Measurements from ENCODE around the gene TXNDC11. TPM values are rescaled to one million over a fixed set of nuclear protein-coding genes. Genes with fewer than 3 reads are reported as not detected.

The TXNDC11 gene
- polyA plus RNA-seq, 1 experiment = 45.1 TPM

DNA sequence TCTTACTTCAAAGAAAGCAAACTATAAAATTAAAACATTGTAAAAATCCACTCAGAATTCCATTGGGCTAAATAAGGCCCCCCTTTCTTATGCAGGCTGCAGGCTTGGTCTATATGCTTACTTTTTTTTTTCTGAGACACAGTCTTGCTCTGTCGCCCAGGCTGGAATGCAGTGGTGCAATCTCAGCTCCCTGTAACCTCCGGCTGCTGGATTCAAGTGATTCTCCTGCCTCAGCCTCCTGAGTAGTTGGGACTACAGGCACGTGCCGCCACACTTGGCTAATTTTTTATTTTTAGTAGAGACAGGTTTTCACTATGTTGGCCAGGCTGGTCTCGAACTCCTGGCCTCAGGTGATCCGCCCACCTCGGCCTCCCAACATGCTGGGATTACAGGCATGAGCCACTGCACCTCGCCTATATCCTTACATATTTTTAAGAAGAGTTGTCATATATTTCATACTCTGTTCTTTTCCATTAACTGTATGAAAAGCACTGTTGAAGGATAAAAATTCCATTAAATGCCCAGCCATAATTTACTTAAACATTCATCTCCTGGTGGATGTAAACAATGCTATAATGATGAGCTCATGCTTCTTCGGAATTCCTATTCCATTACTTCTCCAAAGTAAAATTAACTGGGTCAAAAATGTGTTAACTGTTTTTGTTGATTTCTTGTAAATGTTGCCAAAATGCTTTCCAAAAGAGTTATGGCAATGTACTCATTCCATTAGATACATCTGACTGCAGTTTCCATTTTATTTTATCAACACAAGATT, 56.6 kb downstream of the TXNDC11 start:
- Histone ChIP-seq H3K4me3 (ENCODE audit: low read depth, low read length) (no peak overlapping the region), H3K27me3 (ENCODE audit: control insufficient read depth, insufficient read depth, low read length) (no peaks in the 10 kb centered on the region), H3K36me3 (ENCODE audit: control insufficient read depth, insufficient read depth, low read length) (peaks cover 24% of the 10 kb centered on the region)
- no peak for DNase-seq (ENCODE audit: low read depth)
- CTCF ChIA-PET = interaction anchor here (0.6 to 1.1 kb wide), 2 partner anchors 290 to 495 kb away, joined by 3 read pairs; no protein-coding TSS in a partner anchor
- POLR2A ChIA-PET = interaction anchor here (0.6 kb wide), 1 partner anchor 21 kb away, joined by 4 read pairs; no protein-coding TSS in a partner anchor
- TF ChIP-seq, protein P1, sequence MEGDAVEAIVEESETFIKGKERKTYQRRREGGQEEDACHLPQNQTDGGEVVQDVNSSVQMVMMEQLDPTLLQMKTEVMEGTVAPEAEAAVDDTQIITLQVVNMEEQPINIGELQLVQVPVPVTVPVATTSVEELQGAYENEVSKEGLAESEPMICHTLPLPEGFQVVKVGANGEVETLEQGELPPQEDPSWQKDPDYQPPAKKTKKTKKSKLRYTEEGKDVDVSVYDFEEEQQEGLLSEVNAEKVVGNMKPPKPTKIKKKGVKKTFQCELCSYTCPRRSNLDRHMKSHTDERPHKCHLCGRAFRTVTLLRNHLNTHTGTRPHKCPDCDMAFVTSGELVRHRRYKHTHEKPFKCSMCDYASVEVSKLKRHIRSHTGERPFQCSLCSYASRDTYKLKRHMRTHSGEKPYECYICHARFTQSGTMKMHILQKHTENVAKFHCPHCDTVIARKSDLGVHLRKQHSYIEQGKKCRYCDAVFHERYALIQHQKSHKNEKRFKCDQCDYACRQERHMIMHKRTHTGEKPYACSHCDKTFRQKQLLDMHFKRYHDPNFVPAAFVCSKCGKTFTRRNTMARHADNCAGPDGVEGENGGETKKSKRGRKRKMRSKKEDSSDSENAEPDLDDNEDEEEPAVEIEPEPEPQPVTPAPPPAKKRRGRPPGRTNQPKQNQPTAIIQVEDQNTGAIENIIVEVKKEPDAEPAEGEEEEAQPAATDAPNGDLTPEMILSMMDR (IDR thresholded peaks at IDR 0.05; ENCODE audit: insufficient read depth, low read depth, low read length) = no peak

DNA sequence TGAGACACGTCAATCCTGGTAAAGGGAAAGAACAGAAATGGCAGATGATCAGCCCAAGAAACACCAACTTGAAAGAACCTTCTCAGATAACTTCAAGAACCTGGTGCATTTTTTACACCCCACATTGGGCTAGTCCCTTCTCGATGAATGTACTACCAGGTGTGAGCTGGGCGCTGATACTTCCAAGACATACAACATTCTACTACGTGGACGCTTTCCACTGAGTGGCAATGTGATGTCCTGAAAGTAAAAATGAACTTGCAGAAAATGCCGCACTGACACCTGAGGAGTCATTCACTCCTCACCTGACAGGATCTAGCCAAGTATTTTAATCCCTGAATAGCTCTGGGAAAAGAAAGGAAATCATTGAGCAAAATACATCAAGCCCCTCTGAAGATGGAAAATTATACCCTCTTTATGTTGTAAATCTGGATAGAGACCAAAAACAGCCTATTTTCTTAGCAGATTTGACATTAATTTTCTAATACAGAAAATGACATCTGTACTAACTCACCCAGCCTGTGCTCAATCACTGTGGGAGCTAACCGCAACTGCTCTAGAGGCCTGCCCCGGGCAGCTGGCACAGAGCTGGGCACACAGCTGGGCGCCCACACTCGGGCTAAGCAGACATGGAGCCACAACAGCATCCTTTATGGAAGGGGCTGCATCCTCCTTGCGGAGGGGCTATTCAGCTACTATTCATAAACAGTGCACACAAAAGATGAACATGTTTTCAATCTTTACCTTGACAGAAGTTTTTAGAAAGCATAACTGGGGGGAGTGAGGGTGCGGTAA, 58.2 kb downstream of the TXNDC11 start:
- ChIA-PET CTCF (interaction anchor here (0.7 to 2.2 kb wide), 3 partner anchors 11 to 30 kb away, joined by 3 to 6 read pairs (median 3); no protein-coding TSS in a partner anchor), POLR2A (no interaction called here)
- DNase-seq (ENCODE audit: low read depth) = no peak
- H3K27me3 ChIP-seq (ENCODE audit: control insufficient read depth, insufficient read depth, low read length) = no peaks in the 10 kb centered on the region
- TF ChIP-seq, protein P1 (IDR thresholded peaks at IDR 0.05; ENCODE audit: insufficient read depth, low read depth, low read length) = no peak
- peaks cover 23% of the 10 kb centered on the region for H3K36me3 ChIP-seq (ENCODE audit: control insufficient read depth, insufficient read depth, low read length)
- H3K4me3 ChIP-seq (ENCODE audit: low read depth, low read length) = no peak overlapping the region

DNA sequence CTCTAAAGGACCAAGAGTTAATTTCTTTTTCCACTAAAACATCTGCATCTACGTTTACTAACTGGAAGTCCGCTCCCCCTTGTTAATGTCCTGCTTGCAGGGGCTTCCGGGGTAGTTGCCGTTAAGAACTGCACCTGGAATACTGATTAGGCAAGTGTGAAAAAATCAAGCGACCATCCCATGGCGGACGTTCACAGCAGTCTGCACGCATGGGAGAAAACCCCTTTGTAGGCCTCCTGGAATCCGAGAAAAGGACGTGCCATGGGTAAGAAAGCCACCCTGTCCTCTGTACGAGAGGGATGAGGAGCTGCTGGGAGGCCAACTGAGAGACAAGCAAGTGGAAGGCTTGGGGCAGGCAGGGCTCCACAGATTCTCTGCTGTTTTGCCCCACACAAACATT, 59.5 kb downstream of the TXNDC11 start:
- no peak for DNase-seq (ENCODE audit: low read depth)
- TF ChIP-seq, protein P1 (IDR thresholded peaks at IDR 0.05; ENCODE audit: insufficient read depth, low read depth, low read length) = no peak
- ChIA-PET POLR2A (no interaction called here), CTCF (interaction anchor here (2.2 kb wide), 1 partner anchor 31 kb away, joined by 6 read pairs; no protein-coding TSS in a partner anchor)
- Histone ChIP-seq H3K27me3 (ENCODE audit: control insufficient read depth, insufficient read depth, low read length) (no peaks in the 10 kb centered on the region), H3K36me3 (ENCODE audit: control insufficient read depth, insufficient read depth, low read length) (peaks cover 27% of the 10 kb centered on the region), H3K4me3 (ENCODE audit: low read depth, low read length) (no peak overlapping the region)

DNA sequence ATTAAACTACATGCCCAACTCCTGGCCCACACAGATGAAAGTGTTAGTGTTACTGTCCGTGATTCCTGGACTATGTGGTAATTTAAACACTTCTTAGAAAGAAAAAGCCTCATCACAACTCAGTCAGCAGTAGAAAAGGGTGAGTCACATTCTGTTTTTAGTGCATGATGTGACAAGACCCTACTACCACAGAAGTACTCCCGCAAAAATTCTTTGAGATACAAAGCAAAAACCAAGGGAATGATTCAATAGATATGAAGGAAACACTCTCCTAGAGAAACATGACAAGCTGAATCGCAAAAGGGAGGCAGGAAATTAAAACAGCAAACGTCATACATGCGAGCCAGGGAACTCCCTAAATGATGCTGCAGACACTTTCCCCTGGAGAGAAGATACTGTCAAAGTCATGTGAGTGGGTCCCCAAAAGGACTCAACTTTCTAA, 60.0 kb downstream of the TXNDC11 start:
- TF ChIP-seq, protein P1 (IDR thresholded peaks at IDR 0.05; ENCODE audit: insufficient read depth, low read depth, low read length) = no peak
- ChIA-PET POLR2A (no interaction called here), CTCF (interaction anchor here (0.6 to 2.2 kb wide), 4 partner anchors 8 to 151 kb away, joined by 3 to 6 read pairs (median 3); no protein-coding TSS in a partner anchor)
- no peak overlapping the region for H3K4me3 ChIP-seq (ENCODE audit: low read depth, low read length)
- H3K36me3 ChIP-seq (ENCODE audit: control insufficient read depth, insufficient read depth, low read length) = peaks cover 28% of the 10 kb centered on the region
- peak; percentile 84 for DNase-seq (ENCODE audit: low read depth)
- H3K27me3 ChIP-seq (ENCODE audit: control insufficient read depth, insufficient read depth, low read length) = no peaks in the 10 kb centered on the region

Measured in BJ (cell line).